ENCODE measurements around the gene PCSK6.

Gene PCSK6

GRCh38 chr15:101449471-101450402, 39.8 kb downstream of the PCSK6 start:
- no peak for DNase-seq

DNA sequence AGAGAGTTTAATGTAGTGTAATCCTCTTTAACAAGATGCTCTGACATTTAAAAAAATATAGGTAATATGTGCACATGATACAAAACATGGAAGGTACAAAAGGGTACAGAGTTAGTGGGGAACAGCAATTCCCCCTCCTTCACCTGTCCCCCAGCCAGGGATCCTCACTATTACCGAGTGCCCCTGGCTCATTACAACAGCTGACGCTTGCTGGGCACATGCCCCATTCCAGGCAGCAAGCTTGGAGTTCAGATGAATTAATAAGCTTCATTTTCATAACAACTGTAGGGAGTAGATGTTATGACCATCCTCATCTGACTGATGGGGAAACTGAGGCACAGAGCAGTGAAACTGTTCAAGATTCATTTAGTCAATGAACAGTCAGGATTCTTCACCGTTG, 41.2 kb downstream of the PCSK6 start:
- DNase-seq = no peak

DNA sequence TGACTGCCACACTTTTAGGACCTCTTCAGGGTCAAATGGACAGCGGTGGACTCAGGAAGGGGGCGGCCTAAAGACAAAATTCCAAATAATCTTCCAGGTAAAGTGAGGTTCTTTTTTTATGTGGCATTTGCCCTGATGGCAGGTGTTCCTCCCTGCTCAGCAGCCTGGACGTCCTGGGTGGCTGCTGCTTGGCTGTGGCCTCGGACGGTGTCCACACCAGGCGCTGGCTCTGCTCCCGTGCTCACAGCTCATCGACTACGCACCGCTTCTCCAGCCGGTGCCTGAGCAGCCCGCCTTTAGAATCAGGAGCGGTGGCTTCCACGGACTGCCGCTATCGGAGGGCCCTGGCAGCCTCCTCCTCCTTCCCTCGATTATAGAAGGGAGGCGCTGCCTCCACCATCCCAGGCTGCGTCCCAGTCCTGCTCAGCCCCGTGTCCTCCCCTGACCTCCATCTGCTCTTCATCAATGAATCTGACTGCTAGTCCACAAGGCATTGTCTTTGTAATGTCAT, 41.9 kb downstream of the PCSK6 start:
- no peak for DNase-seq

DNA sequence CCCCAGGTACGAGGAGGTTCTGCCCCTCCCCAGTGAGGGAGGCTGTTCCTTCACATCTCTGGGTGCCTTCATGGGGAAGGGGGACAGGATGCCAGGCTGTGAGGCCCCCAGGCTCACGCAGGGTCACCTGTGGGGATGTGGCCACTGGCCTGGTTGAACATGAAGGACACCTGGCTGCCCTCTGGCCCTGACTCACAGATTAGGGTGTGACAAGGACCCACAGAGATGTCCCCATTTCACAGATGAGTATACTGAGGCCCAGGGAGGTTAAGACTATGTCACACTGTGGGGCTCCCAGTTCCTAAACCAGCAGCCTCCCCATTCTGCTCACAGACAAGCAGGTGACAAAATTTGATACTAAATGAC, 42.4 kb downstream of the PCSK6 start:
- no peak for DNase-seq

GRCh38 chr15:101446518-101447167, 42.9 kb downstream of the PCSK6 start:
- DNase-seq = no peak

DNA sequence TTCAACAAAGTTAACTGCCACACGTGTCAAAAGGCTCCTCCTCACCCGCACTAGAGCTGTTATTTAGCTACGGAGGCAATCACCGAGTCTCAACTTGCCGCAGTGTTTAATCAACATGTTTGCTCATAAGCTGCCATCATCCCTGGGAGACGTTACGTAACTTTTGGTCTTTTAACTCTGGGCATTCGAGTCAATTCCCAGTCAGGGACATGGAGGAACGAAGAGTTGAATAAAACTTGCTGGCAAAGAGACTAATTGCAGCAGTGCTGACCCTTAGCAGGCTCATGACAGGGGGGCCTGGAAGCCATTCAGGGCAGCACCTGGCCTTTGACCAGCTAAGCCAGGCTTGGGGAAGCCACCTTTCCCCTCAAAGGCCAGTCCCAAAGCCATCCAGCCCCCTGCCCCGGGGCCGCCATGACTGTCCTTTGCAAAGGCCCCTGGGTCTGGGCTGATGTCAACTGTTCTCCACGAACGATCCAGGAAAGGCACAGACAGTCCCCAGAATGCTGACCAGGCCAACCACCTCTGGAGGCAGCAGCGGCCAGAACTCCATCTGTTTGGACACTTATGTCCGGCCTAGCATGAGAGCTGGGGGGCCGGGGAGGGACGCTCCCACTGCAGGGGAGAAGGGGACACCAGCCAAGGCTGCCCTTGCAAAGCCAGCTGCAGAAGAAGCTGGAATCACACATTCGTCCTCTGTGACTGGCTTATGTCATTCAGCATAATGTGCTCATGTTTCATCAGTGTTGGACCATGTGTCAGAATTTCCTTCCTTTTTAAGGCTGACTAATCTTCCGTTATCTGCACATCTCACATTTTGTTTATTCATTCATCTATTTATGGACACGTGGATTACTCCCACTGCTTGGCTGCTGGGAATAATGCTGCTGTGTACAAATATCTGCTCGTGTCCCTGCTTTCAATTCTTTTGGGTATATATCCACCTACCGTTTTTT, 43.7 kb downstream of the PCSK6 start:
- DNase-seq = peak in 4 of 56 donors; percentile 21 to 27 (median 24)

DNA sequence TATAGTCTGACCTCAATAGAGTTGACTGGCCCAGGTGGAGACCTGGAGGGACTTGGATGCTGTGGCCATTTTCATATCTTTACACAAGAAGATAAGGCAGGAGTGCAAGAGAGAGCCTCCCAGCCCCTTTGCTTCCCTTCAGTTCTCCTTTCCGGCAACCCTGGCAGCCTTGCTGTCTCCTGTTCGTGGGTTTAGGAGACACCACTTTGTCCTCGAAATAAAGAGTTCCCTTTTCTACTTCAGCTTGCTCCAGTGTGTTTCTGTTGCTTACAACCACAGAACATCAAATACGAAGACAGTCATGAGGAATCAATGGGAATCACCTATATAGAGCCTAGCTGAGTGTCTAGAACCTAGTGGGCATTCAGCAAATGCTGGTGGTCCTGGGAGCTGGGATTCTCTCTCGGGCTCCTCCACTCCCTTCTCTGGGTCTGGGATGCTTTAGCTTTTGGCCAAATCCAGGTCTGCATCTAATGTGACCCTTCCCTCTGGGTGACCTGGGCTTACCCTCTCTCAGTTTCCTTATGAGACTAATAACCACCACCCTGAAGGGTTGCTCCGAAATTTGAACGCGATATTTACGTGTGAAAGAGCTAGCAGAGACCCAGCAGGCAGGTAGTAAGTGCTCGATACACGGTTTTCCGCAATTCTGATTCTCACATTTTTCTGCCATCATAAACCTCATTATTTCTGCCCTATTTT, 44.5 kb downstream of the PCSK6 start:
- DNase-seq = no peak

DNA sequence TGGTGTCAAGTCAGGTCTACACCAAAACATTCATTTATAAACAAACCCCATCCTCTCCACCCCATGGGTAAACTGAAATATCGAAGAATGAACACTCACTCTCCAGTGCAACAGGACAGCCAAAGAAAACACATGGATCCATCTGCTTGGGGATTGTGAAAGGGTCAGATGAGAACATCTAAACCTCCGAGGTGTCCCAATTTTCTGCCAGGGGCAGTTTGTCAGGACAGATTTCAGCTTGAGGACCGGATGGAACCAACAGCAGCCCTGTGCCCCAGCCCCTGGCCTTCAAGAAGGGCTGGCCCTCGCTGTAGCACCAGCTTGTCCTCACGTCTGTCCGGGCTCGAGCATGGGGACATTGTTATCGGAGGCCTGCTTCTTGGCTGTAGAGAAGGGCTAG, 45.5 kb downstream of the PCSK6 start:
- no peak for DNase-seq

- no peak for DNase-seq
These were observed 47.2 kb downstream of the PCSK6 start for GRCh38 chr15:101442272-101442671.

- DNase-seq = peak in 1 of 56 donors; percentile 41
These were observed 47.8 kb downstream of the PCSK6 start for GRCh38 chr15:101441696-101442095.

DNA sequence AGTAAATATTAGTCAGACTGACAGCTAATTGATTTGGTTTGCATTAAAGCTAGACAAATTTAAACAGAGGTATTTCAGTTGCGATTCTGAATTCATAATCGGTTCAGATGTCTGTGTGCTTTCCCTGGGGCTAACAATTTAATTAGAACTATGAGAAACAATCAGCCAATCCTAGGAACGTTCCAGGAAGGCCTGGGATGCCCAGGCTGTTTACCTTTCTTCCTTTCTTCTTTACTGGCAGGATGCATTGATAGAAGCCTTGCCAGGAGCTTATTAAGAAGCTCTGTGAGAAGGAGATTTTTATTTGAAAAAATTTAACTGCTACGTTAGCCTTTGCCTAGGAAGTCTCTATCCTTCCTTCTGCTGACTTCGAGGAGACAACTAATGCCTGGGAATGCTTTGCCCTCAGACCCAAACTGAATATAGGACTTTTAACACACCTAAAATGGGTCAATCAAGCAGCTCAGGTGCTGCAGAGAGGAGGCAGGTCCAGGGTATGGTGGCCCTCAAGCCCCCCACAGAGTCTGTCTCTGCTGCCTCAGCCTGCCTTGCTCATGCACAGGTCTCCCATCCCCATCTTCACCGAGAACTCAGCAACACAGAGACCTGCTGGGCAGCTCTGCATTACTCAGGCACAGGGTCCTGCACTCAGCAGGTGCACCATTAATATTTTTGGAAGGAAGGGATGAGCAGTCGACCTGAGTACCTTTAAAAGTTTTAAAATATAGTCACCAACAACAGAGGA, 48.5 kb downstream of the PCSK6 start:
- no peak for DNase-seq

DNA sequence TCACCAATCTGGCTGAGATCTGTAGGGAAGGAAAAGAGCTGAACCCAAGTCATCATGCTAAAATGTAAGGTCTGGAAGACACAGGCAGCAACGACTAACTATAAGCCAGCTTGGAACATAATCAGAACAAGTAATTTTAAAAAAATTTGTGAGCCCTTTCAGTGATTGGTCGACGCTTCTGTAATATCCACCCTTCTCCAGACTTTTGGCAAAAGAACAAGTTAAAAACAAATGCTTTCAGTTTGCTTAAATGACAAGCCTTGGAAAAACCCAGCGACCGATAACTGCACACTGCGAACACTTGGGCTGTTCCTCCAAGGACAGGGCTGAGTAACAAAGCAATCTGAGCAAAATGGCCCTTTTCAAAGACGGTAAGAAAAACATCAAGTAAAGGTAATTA, 49.6 kb downstream of the PCSK6 start:
- DNase-seq = no peak

GRCh38 chr15:101439285-101439919, 50.1 kb downstream of the PCSK6 start:
- DNase-seq = peak in 1 of 56 donors; percentile 27

GRCh38 chr15:101438482-101439284, 50.8 kb downstream of the PCSK6 start:
- DNase-seq = no peak

DNA sequence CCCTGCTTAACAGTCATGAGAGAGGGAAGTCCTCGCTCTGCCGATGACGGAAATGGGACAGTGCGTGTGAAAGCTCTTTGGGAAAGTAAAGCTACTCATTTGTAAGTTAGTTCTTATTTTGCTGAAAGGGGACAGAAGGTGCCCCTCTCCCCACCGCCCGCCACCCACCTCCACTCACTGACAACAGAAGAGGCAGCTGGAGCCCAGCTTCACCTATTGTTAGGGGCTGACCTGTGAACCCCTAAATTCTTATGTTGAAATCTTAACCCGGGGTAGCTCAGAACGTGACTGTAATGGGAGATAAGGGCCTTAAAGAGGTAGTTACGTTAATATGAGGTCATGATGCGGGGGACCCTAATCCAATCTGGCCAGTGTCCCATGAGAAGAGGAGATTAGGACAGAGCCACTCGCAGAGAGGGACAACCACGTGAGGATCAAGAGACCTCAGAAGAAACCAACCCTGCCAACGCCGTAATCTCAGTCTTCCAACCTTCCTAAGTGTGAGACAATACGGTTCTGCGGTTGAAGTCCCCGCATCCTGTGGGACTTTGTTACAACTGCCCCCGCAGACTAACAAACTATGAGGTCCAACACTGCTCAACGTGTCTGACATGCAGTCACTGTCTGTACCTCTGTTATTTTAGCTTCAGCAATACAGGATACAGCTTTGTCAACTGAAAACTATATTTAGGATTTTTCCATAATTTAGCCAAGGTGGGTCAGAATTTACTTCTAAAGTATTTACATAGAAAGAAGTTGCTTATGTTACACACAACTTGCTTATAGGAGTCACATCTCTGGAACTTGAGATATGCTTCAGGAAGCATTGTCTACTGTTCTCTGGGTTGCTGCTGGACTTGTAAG, 51.7 kb downstream of the PCSK6 start:
- no peak for DNase-seq

GRCh38 chr15:101437209-101437608, 52.3 kb downstream of the PCSK6 start:
- DNase-seq = peak in 25 of 56 donors; percentile 12 to 73 (median 50)

DNA sequence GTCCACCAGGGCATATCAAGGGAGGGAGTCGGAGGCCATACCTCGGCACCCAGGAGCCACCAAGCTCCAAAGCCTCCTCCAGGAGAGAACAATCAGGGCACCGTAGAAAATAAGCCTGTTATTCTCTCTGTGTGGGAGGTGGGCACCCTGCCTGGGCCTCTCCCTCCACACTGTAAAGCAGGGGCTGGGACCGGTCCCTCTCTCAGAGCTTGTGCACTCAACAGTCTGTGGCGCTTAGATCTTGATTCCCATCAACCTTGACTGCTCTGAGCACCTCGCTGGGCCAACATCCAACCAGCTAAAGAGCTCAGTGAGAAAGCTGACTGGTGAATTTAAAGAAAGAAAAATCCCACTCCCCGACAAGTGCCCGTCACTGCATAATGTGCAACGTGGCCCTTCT, 53.0 kb downstream of the PCSK6 start:
- no peak for DNase-seq

GRCh38 chr15:101435761-101436160, 53.7 kb downstream of the PCSK6 start:
- DNase-seq = no peak

Measured in amygdala (tissue), 56 donors.